ENCODE results near the gene PRKN. TPM values are rescaled to one million over a fixed set of nuclear protein-coding genes. Genes with fewer than 3 reads are reported as not detected.

The PRKN gene
- total RNA-seq, 1 donor from 2014 or later: 2.8 TPM

- Histone ChIP-seq H3K4me1 (peaks cover 10% of the 10 kb centered on the region), H3K9me3 (ENCODE audit: low read depth) (no peaks in the 10 kb centered on the region), H3K27me3 (no peaks in the 10 kb centered on the region), H3K4me3 (no peak overlapping the region), H3K4me2 (peak overlapping the region; percentile 10), H3F3A (ENCODE audit: low read depth) (no peaks in the 10 kb centered on the region), H2AFZ (replicated peaks) (no peak overlapping the region), H3K36me3 (no peaks in the 10 kb centered on the region), H3K79me2 (ENCODE audit: low read depth) (no peaks in the 10 kb centered on the region), H4K20me1 (ENCODE audit: low read depth) (no peaks in the 10 kb centered on the region), H3K27ac (no peak overlapping the region), H3K9ac (no peak overlapping the region)
- Mint-ChIP-seq H3K9me3 (no peaks in the 10 kb centered on the region), H3K36me3 (no peaks in the 10 kb centered on the region), H3K4me1 (peaks cover 9% of the 10 kb centered on the region), H3K4me3 (no peak overlapping the region), H3K27ac (no peak overlapping the region), H3K27me3 (ENCODE audit: insufficient read depth, low read depth) (no peaks in the 10 kb centered on the region)
- no peak for DNase-seq (ENCODE audit: low spot score)
- no peak for TF ChIP-seq EZH2 (IDR thresholded peaks at IDR 0.05)
- TF ChIP-seq EZH2phosphoT487 (IDR thresholded peaks at IDR 0.05): no peak
- TF ChIP-seq CTCF (IDR thresholded peaks at IDR 0.05): no peak
These were observed 990.7 kb downstream of the PRKN start for GRCh38 chr6:161736781-161737292.

GRCh38 chr6:161736326-161736725 is 991.2 kb downstream of the PRKN start:
- no peak for TF ChIP-seq EZH2phosphoT487 (IDR thresholded peaks at IDR 0.05)
- TF ChIP-seq CTCF (IDR thresholded peaks at IDR 0.05): no peak
- TF ChIP-seq EZH2 (IDR thresholded peaks at IDR 0.05): no peak
- Mint-ChIP-seq H3K36me3 (no peaks in the 10 kb centered on the region), H3K4me3 (no peak overlapping the region), H3K27ac (no peak overlapping the region), H3K9me3 (no peaks in the 10 kb centered on the region), H3K27me3 (ENCODE audit: insufficient read depth, low read depth) (no peaks in the 10 kb centered on the region), H3K4me1 (peaks cover 9% of the 10 kb centered on the region)
- H3K9ac ChIP-seq: no peak overlapping the region
- H4K20me1 ChIP-seq (ENCODE audit: low read depth): no peaks in the 10 kb centered on the region
- H3K9me3 ChIP-seq (ENCODE audit: low read depth): no peaks in the 10 kb centered on the region
- H3K27ac ChIP-seq: no peak overlapping the region
- H3K36me3 ChIP-seq: no peaks in the 10 kb centered on the region
- peak overlapping the region; percentile 10 for H3K4me2 ChIP-seq
- H2AFZ ChIP-seq (replicated peaks): no peak overlapping the region
- no peaks in the 10 kb centered on the region for H3F3A ChIP-seq (ENCODE audit: low read depth)
- peaks cover 10% of the 10 kb centered on the region for H3K4me1 ChIP-seq
- no peaks in the 10 kb centered on the region for H3K27me3 ChIP-seq
- no peak overlapping the region for H3K4me3 ChIP-seq
- no peak for DNase-seq (ENCODE audit: low spot score)
- H3K79me2 ChIP-seq (ENCODE audit: low read depth): no peaks in the 10 kb centered on the region

- peaks cover 18% of the 10 kb centered on the region for H3K4me1 ChIP-seq
- DNase-seq (ENCODE audit: low spot score): no peak
- no peak overlapping the region for H3K4me3 Mint-ChIP-seq
- H3K9me3 ChIP-seq (ENCODE audit: low read depth): no peaks in the 10 kb centered on the region
- H3F3A ChIP-seq (ENCODE audit: low read depth): peaks cover 9% of the 10 kb centered on the region
- H3K79me2 ChIP-seq (ENCODE audit: low read depth): no peaks in the 10 kb centered on the region
- H3K9ac ChIP-seq: no peak overlapping the region
- no peak overlapping the region for H3K4me3 ChIP-seq
- TF ChIP-seq EZH2 (IDR thresholded peaks at IDR 0.05) (no peak), EZH2phosphoT487 (IDR thresholded peaks at IDR 0.05) (no peak), CTCF (IDR thresholded peaks at IDR 0.05) (no peak)
- peak overlapping the region; percentile 57 for H2AFZ ChIP-seq (replicated peaks)
- no peak overlapping the region for H3K27ac ChIP-seq
- no peaks in the 10 kb centered on the region for H3K36me3 Mint-ChIP-seq
- no peaks in the 10 kb centered on the region for H3K27me3 ChIP-seq
- no peak overlapping the region for H3K27ac Mint-ChIP-seq
- no peaks in the 10 kb centered on the region for H4K20me1 ChIP-seq (ENCODE audit: low read depth)
- H3K36me3 ChIP-seq: no peaks in the 10 kb centered on the region
- H3K27me3 Mint-ChIP-seq (ENCODE audit: insufficient read depth, low read depth): no peaks in the 10 kb centered on the region
- no peak overlapping the region for H3K4me2 ChIP-seq
- peaks cover 13% of the 10 kb centered on the region for H3K4me1 Mint-ChIP-seq
- no peaks in the 10 kb centered on the region for H3K9me3 Mint-ChIP-seq
These were observed 995.0 kb downstream of the PRKN start for GRCh38 chr6:161732594-161732993.

All from neural progenitor cell (in vitro differentiated cells).